ENCODE measurements around the gene FNDC8. TPM values are rescaled to one million over a fixed set of nuclear protein-coding genes. Genes with fewer than 3 reads are reported as not detected.

FNDC8 gene
- total RNA-seq, 5 donors from 2014 or later (not counting 1 experiment from before 2014, with no cell fraction given): not detected

DNA sequence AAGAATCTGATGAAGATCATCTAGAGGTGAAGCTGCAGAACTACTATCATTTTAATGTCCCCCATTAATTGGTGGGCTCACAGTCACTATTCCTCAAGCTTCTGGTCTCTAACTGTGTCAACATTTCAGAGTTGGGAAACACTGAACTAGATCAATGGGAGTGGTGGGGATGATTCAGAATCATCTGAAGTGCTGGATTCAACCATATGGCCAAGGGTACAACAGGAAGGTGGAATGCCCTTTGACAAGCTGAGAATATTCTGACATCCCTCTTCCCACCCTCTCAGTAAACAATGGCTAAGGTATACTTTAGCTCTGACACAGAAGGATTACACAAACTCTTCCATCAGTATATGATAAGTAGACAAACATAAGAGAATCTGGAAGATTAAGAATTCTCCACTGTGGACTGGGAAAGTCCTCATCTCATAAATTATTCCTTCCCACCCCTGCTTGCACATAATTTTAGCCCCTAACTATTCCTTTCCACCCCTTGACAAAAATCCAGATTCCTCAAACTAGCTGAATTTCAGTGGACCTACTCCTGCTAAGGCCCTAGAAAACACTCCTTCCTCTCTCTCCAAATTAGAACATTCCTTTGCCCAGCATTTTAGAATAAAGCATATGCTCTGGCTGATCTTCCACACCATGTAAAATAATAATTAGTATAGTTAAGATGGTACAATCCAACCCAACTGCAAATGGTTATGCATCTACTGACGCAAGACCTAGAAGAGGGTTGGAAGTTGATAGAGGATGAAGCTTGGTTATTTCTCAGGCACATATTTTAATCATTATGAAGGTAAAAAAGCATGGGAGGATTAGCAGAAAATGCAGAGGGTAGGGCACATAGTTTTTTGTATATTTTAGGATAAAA is 41.6 kb upstream of the FNDC8 start:
- ChIA-PET CTCF (interaction anchor here (0.6 to 1.6 kb wide), 3 partner anchors 9 to 15 kb away, joined by 3 to 7 read pairs (median 6); partner anchors contain the start of gene RFFL (in 1 of the 2)), POLR2A (no interaction called here)
- WGBS (ENCODE audit: insufficient coverage): no CpG with 5 or more reads among the region's 1 CpG
- Histone ChIP-seq H3K4me3 (ENCODE audit: control insufficient read depth in 1 of 2, extremely low read depth in 1 of 2, low read length in 1 of 2) (no peak overlapping the region), H3K27me3 (replicated peaks in 1 of 2; ENCODE audit: control insufficient read depth in 2 of 2, extremely low read depth in 1 of 2, insufficient read depth in 2 of 2, low read length in 1 of 2) (no peaks in the 10 kb centered on the region), H3K9me3 (no peaks in the 10 kb centered on the region), H3K36me3 (ENCODE audit: control insufficient read depth in 2 of 2, extremely low read depth in 1 of 2, insufficient read depth in 1 of 2, low read length in 1 of 2) (no peaks in the 10 kb centered on the region), H3K4me1 (ENCODE audit: control insufficient read depth in 1 of 2, extremely low read depth in 1 of 2, insufficient read depth in 2 of 2, low read length in 2 of 2) (peaks cover 33 to 35% of the 10 kb centered on the region in 2 experiments), H3K27ac (ENCODE audit: low read length) (no peak overlapping the region)
- H3K4me3 Mint-ChIP-seq: no peak overlapping the region
- H3K27ac Mint-ChIP-seq: peak overlapping the region; percentile 54 to 62
- DNase-seq: no peak
- peaks cover 68 to 78% (median 76%) of the 10 kb centered on the region in 3 donors for H3K4me1 Mint-ChIP-seq
- H3K36me3 Mint-ChIP-seq: peaks cover 3% of the 10 kb centered on the region
- no peaks in the 10 kb centered on the region for H3K27me3 Mint-ChIP-seq
- no peaks in the 10 kb centered on the region for H3K9me3 Mint-ChIP-seq
- no peak for ATAC-seq (replicated peaks in 1 of 4)

DNA sequence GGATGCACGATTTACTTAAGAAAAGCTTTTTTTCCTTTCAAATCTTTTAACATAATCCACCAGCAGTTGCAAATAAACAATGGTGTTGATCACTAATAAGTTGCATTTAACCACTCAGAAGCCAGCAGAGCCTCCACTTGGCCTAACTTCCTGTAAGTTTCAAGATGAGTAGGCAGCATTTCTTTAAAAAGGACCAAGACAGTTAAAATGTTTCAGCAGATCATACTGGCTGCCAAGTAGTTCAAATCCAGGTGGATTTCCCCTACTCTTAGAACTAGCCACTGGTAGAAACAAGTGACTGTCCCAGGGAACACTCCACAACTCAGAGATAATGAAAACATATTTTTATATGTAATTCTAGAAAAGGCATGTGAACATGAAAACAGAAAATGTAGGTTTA is 40.9 kb upstream of the FNDC8 start:
- peaks cover 67 to 78% (median 76%) of the 10 kb centered on the region in 3 donors for H3K4me1 Mint-ChIP-seq
- H3K36me3 Mint-ChIP-seq: peaks cover 5% of the 10 kb centered on the region
- Histone ChIP-seq H3K27me3 (replicated peaks in 1 of 2; ENCODE audit: control insufficient read depth in 2 of 2, extremely low read depth in 1 of 2, insufficient read depth in 2 of 2, low read length in 1 of 2) (no peaks in the 10 kb centered on the region), H3K9me3 (no peaks in the 10 kb centered on the region), H3K4me3 (ENCODE audit: control insufficient read depth in 1 of 2, extremely low read depth in 1 of 2, low read length in 1 of 2) (no peak overlapping the region), H3K36me3 (ENCODE audit: control insufficient read depth in 2 of 2, extremely low read depth in 1 of 2, insufficient read depth in 1 of 2, low read length in 1 of 2) (no peaks in the 10 kb centered on the region), H3K4me1 (ENCODE audit: control insufficient read depth in 1 of 2, extremely low read depth in 1 of 2, insufficient read depth in 2 of 2, low read length in 2 of 2) (peaks cover 26 to 29% of the 10 kb centered on the region in 2 experiments), H3K27ac (ENCODE audit: low read length) (peak overlapping the region; percentile 7)
- DNase-seq: peak in 1 of 35 experiments; percentile 24
- peak overlapping the region in 1 of 3 donors; percentile 2 for H3K4me3 Mint-ChIP-seq
- WGBS (ENCODE audit: insufficient coverage): no CpG with 5 or more reads among the region's 1 CpG
- peak in 2 of 4 experiments; percentile 32 to 36 for ATAC-seq (replicated peaks in 1 of 4)
- no peaks in the 10 kb centered on the region for H3K9me3 Mint-ChIP-seq
- ChIA-PET CTCF (interaction anchor here in 1 of 2 donors (0.9 to 1.6 kb wide), 2 partner anchors 10 to 16 kb away, joined by 3 to 7 read pairs; partner anchors contain the start of gene RFFL), POLR2A (no interaction called here)
- H3K27ac Mint-ChIP-seq: peak overlapping the region; percentile 54 to 62
- no peaks in the 10 kb centered on the region for H3K27me3 Mint-ChIP-seq

DNA sequence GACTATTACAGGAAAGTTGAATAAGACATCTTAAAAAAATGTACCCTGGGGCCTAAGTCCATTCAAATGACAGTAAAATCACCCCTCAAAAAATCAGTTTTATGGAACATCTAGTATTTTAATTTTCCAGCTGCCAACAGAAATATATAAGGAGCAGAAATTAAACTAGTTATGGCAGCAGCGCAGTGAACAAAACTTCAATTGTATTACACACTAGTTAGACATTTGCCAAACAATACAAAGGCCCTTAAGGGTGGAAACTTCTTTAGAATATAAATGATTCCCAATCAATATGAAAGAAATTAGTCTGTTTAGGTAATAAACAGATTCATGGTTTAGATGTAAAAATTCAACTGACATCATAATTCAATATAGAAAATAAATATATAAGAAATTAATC is 39.8 kb upstream of the FNDC8 start:
- Histone ChIP-seq H3K4me3 (ENCODE audit: control insufficient read depth in 1 of 2, extremely low read depth in 1 of 2, low read length in 1 of 2) (no peak overlapping the region), H3K4me1 (ENCODE audit: control insufficient read depth in 1 of 2, extremely low read depth in 1 of 2, insufficient read depth in 2 of 2, low read length in 2 of 2) (peaks cover 25 to 28% of the 10 kb centered on the region in 2 experiments), H3K27ac (ENCODE audit: low read length) (no peak overlapping the region), H3K36me3 (ENCODE audit: control insufficient read depth in 2 of 2, extremely low read depth in 1 of 2, insufficient read depth in 1 of 2, low read length in 1 of 2) (no peaks in the 10 kb centered on the region), H3K9me3 (no peaks in the 10 kb centered on the region), H3K27me3 (replicated peaks in 1 of 2; ENCODE audit: control insufficient read depth in 2 of 2, extremely low read depth in 1 of 2, insufficient read depth in 2 of 2, low read length in 1 of 2) (no peaks in the 10 kb centered on the region)
- peak overlapping the region in 1 of 3 donors; percentile 54 for H3K4me3 Mint-ChIP-seq
- peak overlapping the region in 1 of 2 donors; percentile 62 for H3K27ac Mint-ChIP-seq
- no CpG with 5 or more reads among the region's 1 CpG for WGBS (ENCODE audit: insufficient coverage)
- POLR2A ChIA-PET: interaction anchor here in 1 of 2 donors (0.6 kb wide), 2 partner anchors 30 to 80 kb away, joined by 3 to 4 read pairs; no protein-coding TSS in a partner anchor
- peaks cover 5% of the 10 kb centered on the region for H3K36me3 Mint-ChIP-seq
- peaks cover 76 to 86% (median 83%) of the 10 kb centered on the region in 3 donors for H3K4me1 Mint-ChIP-seq
- DNase-seq: no peak
- CTCF ChIA-PET: interaction anchor here (0.5 to 2.6 kb wide), 7 partner anchors 9 to 681 kb away, joined by 3 to 20 read pairs (median 3); partner anchors contain the start of gene RFFL (in 1 of the 2)
- H3K27me3 Mint-ChIP-seq: no peaks in the 10 kb centered on the region
- no peak for ATAC-seq (replicated peaks in 1 of 4)
- no peaks in the 10 kb centered on the region for H3K9me3 Mint-ChIP-seq

DNA sequence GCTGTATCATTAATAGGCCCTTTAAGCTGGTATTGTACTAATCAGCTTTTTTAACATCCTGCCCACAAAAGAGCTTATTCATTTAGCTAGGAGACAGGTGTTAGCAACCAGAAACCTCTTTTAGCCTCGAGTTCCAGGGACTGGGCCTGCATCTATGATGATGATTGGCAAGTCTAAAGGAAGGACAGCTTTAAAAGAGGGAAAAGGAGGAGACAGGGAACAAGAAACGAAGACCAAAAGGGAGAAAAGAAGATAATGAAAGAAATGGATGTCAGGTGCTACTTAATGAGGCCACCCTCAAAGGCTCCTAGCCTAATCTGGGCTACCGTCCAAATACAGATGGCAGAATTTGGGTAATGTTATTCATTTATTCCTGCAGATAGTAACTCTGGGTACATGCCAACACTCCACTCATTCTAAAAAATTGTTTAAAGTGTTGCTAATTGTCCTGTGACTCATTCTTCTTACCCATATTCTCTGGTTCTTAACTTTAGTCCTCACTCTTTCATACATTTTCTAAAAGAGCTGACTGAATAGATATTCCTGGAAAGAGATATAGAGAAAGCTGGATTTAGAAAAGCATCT is 39.2 kb upstream of the FNDC8 start:
- ATAC-seq (replicated peaks in 1 of 4) (peak; percentile 50 to 74 (median 60)), DNase-seq (peak in 1 of 35 experiments; percentile 38)
- Mint-ChIP-seq H3K9me3 (no peaks in the 10 kb centered on the region), H3K4me1 (peaks cover 81 to 87% (median 85%) of the 10 kb centered on the region in 3 donors), H3K27me3 (no peaks in the 10 kb centered on the region), H3K27ac (peak overlapping the region; percentile 88 to 96), H3K4me3 (peak overlapping the region; percentile 53 to 64 (median 54)), H3K36me3 (peaks cover 5% of the 10 kb centered on the region)
- Histone ChIP-seq H3K36me3 (ENCODE audit: control insufficient read depth in 2 of 2, extremely low read depth in 1 of 2, insufficient read depth in 1 of 2, low read length in 1 of 2) (no peaks in the 10 kb centered on the region), H3K27me3 (replicated peaks in 1 of 2; ENCODE audit: control insufficient read depth in 2 of 2, extremely low read depth in 1 of 2, insufficient read depth in 2 of 2, low read length in 1 of 2) (no peaks in the 10 kb centered on the region), H3K4me3 (ENCODE audit: control insufficient read depth in 1 of 2, extremely low read depth in 1 of 2, low read length in 1 of 2) (no peak overlapping the region), H3K27ac (ENCODE audit: low read length) (peak overlapping the region; percentile 36), H3K9me3 (no peaks in the 10 kb centered on the region), H3K4me1 (ENCODE audit: control insufficient read depth in 1 of 2, extremely low read depth in 1 of 2, insufficient read depth in 2 of 2, low read length in 2 of 2) (peaks cover 28 to 30% of the 10 kb centered on the region in 2 experiments)
- POLR2A ChIA-PET: interaction anchor here (0.6 to 1.0 kb wide), 5 partner anchors 10 to 79 kb away, joined by 3 to 7 read pairs (median 3); no protein-coding TSS in a partner anchor
- no CpG with 5 or more reads among the region's 3 CpGs for WGBS (ENCODE audit: insufficient coverage)
- CTCF ChIA-PET: interaction anchor here (0.5 to 2.6 kb wide), 9 partner anchors 9 to 681 kb away, joined by 3 to 20 read pairs (median 3); partner anchors contain the start of gene RFFL (in 1 of the 2)

DNA sequence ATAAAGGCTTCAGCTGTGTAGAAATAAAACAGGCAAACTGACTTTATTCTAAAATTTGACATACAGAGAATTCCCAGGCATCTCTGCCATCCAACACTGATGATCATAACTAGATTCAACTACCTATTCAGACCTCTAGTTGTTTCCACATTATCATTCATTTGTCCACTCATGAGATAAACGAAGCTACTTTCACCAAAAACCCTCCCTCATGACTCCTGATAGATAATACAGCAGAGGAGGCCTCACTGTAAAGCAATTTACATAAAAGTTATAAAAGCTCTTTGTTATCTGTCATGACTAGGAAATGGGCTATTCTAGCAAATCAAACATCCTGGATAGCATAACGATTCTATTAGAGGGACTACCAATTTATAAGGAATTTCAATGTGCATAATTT is 38.3 kb upstream of the FNDC8 start:
- H3K4me1 ChIP-seq (ENCODE audit: control insufficient read depth in 1 of 2, extremely low read depth in 1 of 2, insufficient read depth in 2 of 2, low read length in 2 of 2): peaks cover 33 to 35% of the 10 kb centered on the region in 2 experiments
- no peaks in the 10 kb centered on the region for H3K9me3 ChIP-seq
- peaks cover 3% of the 10 kb centered on the region for H3K36me3 Mint-ChIP-seq
- H3K27ac Mint-ChIP-seq: peak overlapping the region; percentile 88 to 96
- peak overlapping the region; percentile 36 for H3K27ac ChIP-seq (ENCODE audit: low read length)
- no CpG with 5 or more reads among the region's 2 CpGs for WGBS (ENCODE audit: insufficient coverage)
- H3K36me3 ChIP-seq (ENCODE audit: control insufficient read depth in 2 of 2, extremely low read depth in 1 of 2, insufficient read depth in 1 of 2, low read length in 1 of 2): no peaks in the 10 kb centered on the region
- no peak for DNase-seq
- no peaks in the 10 kb centered on the region for H3K9me3 Mint-ChIP-seq
- peak overlapping the region in 2 of 3 donors; percentile 9 to 54 for H3K4me3 Mint-ChIP-seq
- POLR2A ChIA-PET: interaction anchor here in 1 of 2 donors (0.6 to 1.0 kb wide), 2 partner anchors 10 to 60 kb away, joined by 3 to 7 read pairs; no protein-coding TSS in a partner anchor
- no peak for ATAC-seq (replicated peaks in 1 of 4)
- no peaks in the 10 kb centered on the region for H3K27me3 Mint-ChIP-seq
- peaks cover 82 to 88% (median 86%) of the 10 kb centered on the region in 3 donors for H3K4me1 Mint-ChIP-seq
- no peaks in the 10 kb centered on the region for H3K27me3 ChIP-seq (replicated peaks in 1 of 2; ENCODE audit: control insufficient read depth in 2 of 2, extremely low read depth in 1 of 2, insufficient read depth in 2 of 2, low read length in 1 of 2)
- CTCF ChIA-PET: interaction anchor here (0.5 to 2.6 kb wide), 5 partner anchors 11 to 458 kb away, joined by 3 to 20 read pairs (median 3); partner anchors contain the start of gene RFFL (in 1 of the 2)
- H3K4me3 ChIP-seq (ENCODE audit: control insufficient read depth in 1 of 2, extremely low read depth in 1 of 2, low read length in 1 of 2): no peak overlapping the region

DNA sequence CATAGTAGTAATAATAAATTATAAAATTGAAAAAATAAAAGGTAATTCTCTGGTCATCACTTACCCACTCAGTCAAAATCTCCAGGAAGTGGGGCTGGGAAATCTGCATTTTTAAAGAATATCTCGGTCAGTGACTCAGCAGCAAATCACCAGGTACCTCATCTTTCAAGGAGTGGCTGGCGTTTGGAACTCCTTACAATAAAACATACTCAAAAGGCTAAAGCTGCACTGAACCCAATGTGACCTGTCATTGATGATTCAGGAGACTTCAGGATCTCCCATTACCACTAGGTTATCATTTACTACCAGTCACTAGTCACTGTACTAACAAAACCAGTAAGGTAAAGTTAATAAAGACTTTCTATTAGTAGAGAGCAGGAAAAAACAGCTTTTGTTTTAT is 36.4 kb upstream of the FNDC8 start:
- ChIA-PET POLR2A (interaction anchor here in 1 of 2 donors (0.6 kb wide), 1 partner anchor 12 kb away, joined by 9 read pairs; no protein-coding TSS in a partner anchor), CTCF (no interaction called here)
- Histone ChIP-seq H3K4me3 (ENCODE audit: control insufficient read depth in 1 of 2, extremely low read depth in 1 of 2, low read length in 1 of 2) (no peak overlapping the region), H3K27me3 (replicated peaks in 1 of 2; ENCODE audit: control insufficient read depth in 2 of 2, extremely low read depth in 1 of 2, insufficient read depth in 2 of 2, low read length in 1 of 2) (no peaks in the 10 kb centered on the region), H3K9me3 (no peaks in the 10 kb centered on the region), H3K36me3 (ENCODE audit: control insufficient read depth in 2 of 2, extremely low read depth in 1 of 2, insufficient read depth in 1 of 2, low read length in 1 of 2) (no peaks in the 10 kb centered on the region), H3K27ac (ENCODE audit: low read length) (no peak overlapping the region), H3K4me1 (ENCODE audit: control insufficient read depth in 1 of 2, extremely low read depth in 1 of 2, insufficient read depth in 2 of 2, low read length in 2 of 2) (peaks cover 37 to 47% of the 10 kb centered on the region in 2 experiments)
- Mint-ChIP-seq H3K9me3 (no peaks in the 10 kb centered on the region), H3K27ac (peak overlapping the region; percentile 74 to 75), H3K27me3 (no peaks in the 10 kb centered on the region), H3K4me1 (peaks cover 79 to 84% (median 81%) of the 10 kb centered on the region in 3 donors), H3K4me3 (peak overlapping the region in 1 of 3 donors; percentile 21), H3K36me3 (peaks cover 3% of the 10 kb centered on the region)
- ATAC-seq (replicated peaks in 1 of 4): no peak
- 60% methylated on average over 1 of the region's 2 CpGs for WGBS (ENCODE audit: insufficient coverage)
- DNase-seq: no peak
